GM15510 (cell line): ENCODE data around the gene TTC3.

Experiments used
- POLR2A ChIP-seq: IDR thresholded peaks from 3 replicates; pipeline ENCODE4 v1.6.1; 2011; ENCODE audit warnings: borderline replicate concordance; ENCODE audit not compliant: insufficient read length; ENCODE audit errors: extremely low read depth

Gene TTC3

DNA sequence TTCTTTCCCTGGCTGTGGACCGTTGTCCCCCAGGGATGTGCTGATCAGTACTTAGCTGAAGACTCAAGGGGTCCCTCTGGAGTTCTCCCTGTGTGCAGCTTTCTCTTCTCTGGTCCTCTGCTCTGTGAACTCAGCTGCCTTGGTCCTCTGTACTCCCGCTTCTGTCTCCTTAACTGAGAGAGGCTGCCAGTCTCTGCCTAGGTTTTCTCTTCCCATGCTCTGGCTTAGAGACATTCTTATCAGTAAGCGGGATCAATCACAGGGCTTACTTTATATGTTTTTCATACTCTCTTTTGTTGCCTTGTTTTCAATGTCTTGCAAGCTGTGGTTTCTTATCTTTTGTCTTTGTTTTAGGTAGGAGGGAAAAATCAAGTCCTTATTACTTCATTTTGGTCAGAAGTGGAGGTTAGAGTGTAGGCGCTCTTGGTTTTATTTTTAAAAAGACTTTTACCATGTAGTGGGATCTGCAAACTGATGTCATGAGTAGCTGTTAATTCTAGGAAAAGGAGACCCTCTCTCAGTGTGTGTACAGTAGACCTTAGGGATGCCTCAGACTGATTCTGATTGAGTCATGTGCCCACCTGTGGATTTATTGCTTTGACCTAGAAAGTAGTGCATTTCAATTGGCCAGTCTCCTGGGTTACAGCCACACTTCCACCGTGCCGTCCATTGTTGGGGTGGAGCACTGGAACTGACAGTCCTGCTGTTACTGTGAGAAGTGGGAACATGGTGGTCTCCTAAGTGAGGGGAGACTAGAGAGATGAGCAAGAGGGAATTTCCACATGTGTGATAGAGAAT is 46.6 kb downstream of the TTC3 start:
- TF ChIP-seq POLR2A: no peak

DNA sequence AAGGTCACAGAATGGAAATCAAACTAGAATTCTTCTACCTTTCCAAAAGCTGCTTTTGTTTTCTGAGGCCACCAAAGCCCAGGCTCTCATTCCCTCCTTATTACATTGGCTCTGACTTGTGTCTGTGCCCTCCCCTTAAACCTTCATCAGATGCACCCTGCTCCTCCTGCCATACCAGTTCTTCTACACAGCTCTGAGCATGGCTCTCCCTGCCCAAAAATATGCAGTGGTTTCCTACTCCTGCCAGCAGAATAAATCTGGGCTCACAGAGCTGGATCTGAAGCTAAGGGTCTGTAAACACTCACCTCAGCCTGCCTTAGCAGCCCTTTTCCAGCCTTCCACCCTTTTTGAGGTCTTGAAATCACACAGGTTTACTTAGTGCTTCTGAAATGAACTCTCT is 55.0 kb downstream of the TTC3 start:
- no peak for TF ChIP-seq POLR2A

DNA sequence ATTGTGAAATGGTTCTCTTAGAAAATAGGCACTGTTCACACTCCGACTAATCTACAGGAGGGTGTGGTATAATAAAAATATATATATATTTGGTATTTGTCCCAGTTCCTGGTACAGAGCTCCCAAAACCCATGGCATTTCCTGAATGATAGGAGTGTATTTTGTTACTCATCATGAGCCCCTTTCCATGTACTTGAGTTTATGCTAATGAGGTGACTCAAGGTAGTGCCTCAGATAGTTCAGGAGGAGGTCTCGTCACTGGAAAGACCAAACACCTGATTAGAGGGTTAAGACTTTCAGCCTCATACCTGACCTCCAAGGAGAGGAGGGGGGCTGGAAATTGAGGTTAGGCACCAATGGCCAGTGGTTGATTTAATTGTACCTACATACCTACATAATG is 57.9 kb downstream of the TTC3 start:
- TF ChIP-seq POLR2A: no peak

DNA sequence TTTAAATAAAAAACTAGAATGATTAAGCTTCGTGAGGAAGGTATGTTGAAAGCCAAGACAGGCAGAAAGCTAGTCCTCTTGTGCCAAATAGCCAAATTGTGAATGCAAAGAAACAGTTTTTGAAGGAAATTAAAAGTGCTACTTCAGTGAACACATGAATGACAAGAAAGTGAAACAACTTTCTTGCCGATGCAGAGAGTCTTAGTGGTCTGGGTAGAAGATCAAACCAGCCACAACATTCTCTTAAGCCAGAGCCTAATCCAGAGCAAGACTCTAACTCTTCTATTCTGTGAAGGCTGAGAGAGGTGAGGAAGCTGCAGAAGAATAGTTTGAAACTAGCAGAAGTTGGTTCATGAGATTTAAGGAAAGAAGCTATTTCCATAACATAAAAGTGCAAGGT is 63.2 kb downstream of the TTC3 start:
- TF ChIP-seq POLR2A: no peak

DNA sequence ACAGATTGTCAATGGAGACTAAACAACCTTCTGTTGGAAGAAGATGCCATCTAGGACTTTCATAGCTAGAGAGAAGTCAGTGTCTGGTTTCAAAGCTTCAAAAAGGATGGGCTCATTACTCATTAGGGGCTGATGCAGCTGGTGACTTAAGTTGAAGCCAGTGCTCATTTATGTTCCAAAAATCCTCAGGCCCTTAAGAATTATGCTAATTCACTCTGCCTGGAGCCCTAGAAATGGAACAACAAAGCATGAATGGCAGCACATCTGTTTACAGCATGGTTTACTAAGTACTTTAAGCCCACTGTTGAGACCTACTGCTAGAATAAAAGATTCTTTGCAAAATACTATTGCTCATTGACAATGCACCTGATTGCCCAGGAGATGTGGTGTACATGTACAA is 63.7 kb downstream of the TTC3 start:
- no peak for TF ChIP-seq POLR2A

DNA sequence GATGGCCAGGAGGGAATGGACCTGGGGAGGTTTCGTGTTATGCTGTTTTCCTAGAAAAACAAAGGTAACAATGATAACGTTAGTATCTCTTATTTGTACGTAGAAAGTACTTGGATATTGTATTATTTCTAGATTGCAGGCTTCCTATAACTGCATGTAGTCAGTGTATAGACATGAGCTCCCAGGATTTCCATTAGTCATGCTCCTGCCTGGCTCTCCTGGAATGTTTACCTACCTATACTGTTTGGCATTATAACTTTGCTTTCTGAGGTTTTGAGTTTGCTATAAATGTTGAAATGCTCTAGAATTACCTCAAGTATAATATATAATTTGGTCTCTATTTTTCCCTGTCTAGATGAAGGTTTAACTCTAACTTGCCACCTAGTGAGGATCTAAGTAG is 66.1 kb downstream of the TTC3 start:
- no peak for TF ChIP-seq POLR2A

DNA sequence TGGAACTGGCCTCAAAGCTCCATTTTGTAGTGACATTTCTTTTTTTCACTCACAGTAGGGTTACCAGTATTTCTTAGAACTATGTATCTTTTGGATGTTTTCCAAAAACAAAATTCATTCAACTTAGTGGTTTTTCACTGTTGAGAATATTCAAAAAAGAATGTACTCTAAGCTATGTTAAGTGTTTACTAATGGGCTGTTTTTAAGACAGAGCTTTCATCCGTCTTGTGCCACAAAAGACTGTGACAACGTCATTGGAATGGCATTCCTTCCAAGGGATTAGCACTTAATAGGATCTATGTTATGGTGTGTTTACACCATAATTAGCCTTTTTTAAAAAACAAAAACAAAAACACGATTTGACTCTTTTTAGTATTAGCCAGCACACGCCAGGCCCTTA is 66.8 kb downstream of the TTC3 start:
- no peak for TF ChIP-seq POLR2A

DNA sequence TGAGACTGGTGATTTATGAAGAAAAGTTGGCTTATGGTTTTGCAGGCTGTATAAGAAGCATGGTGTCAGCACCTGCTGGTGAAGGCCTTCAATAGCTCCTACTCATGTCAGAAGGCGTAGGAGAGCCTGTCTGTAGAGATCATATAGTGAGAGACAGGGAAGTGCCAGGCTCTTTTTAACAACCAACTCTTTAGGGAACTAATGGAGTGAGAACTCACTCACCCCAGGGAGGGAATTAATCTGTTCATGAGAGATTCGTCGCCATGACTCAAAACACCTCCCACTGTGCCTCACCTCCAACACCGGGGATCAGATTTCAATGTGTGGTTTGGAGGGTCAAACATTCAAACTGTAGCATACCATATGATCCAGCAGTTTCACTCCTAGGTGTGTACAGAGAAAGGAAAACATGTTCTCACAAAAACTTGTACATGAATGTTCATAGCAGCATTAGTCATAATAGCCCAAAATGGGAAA is 72.6 kb downstream of the TTC3 start:
- no peak for TF ChIP-seq POLR2A

DNA sequence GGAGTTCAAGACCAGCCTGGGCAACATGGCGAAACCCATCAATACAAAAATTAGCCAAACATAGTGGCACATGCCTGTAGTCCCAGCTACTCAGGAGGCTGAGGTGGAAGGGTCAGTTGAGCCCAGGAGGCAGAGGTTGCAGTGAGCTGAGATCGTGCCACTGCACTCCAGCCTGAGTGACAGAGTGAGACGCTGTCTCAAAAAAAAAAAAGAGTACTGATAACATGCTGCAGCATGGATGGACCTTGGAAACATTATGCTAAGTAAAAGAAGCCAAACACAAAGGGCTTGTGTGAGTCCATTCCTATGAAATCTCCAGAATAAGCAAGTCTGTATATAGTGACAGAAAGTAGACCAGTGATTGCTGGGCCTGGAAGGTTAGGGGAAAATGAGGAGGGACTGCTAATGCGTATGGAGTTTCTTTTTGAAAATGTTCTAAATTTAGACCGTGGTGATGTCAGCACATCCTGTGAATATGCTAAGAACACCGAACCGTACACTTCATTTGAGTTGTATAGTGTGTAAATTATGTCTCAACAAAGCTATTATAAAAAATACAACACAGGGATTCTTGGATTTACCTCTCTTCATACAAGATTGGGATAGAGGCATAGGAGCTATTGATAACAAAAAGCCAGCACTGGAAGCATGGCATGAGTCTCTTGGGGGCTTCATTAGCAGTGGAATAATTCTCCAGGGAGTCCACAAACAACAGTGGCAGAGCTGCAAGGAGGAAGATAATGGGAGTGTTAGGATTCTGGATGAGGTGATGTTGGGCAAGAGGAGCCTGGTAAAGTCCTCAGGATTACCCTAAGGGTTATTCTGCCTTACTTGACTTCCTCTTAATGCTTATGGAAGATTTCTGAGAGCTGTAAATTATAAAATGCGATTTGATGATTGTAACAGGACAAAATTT is 73.5 kb downstream of the TTC3 start:
- TF ChIP-seq POLR2A: no peak

DNA sequence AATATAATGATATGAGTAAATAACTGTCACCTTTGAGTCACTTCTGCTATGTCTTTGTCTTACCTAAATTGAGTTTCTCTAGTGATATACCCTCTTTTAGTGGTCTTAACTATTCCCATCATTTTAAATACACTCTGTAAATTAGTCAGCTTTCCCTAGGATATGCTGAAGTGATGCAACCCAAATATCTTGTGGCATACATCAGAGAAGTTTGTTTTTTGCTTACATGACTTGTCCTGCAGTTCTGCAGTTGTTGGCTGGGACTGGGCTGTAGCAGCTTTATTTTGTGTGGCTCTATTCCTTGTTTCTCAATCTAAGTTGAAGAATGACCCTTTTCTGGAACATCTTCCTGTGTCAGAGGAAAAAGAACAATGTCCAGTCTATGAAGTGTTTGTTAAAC is 76.4 kb downstream of the TTC3 start:
- TF ChIP-seq POLR2A: no peak

DNA sequence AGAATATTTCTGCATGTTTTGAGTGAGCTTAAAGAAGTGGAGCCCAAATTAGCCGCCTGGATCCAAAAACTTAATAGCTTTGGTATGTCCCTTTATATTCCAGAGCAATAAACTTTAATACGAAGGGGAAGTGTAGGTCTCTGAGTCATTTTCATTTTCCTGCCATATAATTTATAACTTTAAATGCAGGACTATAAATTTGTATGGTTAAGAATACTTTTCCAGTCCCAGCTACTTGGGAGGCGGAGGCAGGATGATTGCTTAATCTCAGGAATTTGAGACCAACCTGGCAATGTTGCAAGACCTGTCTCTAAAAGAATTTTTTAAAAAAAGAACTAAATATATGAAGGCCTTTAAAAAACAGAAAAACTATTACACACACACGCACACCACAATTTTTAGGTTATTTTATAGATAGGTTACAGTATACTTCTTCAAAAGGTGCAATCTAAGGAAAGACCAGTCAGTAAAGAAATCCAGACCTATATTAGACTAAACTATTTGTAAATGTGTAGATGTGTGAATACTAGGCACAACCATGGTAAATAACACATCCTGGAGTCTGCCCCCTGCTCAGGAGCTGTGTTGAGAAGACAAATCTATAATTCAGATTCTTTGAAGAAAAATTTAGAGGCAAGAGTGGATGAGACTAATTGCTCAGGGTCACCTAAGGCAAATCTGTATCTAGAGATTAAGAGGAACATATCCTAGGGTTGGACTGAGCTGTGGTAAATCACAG is 80.3 kb downstream of the TTC3 start:
- TF ChIP-seq POLR2A: no peak

DNA sequence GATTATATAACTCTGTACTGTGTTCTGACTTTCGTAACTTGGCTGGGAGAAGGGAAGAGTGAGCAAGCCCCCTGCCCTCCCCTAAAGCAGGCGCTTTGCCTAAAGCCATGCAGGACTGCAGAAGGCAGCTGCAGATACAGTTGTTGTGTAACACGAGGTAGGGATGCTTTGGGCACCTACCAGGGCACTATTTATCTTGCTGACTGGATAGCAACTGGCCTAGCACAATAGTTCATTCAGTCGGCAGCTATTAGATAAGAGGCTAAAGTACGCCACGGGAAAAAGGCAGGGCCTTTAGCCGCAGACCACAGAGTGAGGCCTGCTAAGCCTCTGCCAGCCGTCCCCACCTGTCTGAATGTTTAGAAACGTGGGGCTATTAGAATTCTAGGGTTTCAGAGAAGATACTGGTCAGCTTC is 80.9 kb downstream of the TTC3 start:
- no peak for TF ChIP-seq POLR2A

DNA sequence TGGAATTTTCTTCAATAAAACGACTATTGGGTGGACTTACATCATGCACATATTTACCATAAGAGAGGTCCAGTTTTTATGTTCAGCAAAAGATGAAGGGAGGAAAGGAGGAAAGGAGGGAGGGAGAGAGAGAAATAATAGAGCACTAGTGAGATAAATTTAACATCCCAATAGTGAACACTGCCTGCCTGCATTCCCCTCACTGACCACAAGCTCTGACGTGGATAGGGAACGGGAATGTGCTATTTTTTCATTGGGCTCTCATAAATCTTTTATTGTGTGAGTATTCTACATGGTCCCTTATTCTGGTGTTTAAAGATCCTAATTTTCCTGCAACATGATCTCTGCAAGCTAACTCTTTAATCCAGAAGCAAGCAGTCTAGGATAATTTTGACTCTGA is 82.1 kb downstream of the TTC3 start:
- no peak for TF ChIP-seq POLR2A

DNA sequence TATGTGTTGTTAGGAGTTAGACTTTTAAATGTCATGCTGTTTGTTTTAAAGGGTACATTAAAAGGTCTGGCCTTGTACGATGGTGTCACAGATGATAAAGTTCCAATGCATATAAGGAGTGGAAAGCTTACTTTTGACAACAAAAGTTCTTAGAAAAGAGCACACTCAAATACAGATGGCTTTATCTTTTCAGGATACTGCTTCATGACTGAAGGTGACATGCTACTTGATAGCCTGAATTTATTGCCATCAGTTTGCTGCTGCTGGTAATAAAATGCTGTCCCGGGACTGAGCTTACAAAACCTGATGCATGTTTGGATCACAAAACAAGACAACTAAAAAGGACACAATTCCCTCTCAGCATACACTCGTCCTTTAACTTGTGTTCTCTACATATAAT is 84.9 kb downstream of the TTC3 start:
- no peak for TF ChIP-seq POLR2A
